ENCODE results near the gene SPDEF. TPM values are rescaled to one million over a fixed set of nuclear protein-coding genes. Genes with fewer than 3 reads are reported as not detected.

The SPDEF gene
- total and polyA plus RNA-seq, 2 of the 13 experiments (the other 11 are each of a cell fraction or from before 2014, with no cell fraction given): not detected

DNA sequence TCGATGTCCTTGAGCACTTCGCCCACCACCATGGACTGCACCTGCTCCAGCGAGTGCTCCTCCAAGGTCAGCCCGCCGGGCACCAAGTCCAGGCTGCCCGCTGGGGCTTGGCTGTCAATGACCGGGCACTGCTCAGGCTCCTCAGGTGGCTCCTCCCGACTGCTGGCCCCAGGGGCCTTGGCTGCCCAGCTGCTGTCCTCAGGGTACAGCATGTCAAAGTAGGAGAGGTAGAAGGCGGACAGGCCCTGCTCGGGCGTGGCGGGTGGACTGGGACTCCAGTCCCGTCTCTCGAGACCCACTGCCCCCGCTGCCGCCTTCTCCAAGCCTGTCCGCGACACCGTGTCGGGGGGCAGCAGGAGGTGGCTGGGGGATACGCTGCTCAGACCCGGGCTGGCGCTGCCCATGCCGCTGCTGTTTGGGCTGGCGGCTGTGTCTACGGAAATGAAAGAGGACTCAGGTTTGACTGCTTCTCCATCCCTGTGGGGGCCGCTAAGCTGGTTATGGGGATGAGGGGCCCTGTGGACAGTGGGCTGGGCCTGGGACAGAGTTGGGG lies 12.0 kb downstream of the SPDEF start:
- 63% methylated on average over 26 of the region's 27 CpGs for WGBS (ENCODE audit: low lambda C conversion rate)
- Histone ChIP-seq H3K4me1 (ENCODE audit: insufficient read depth, low read length) (peaks cover 22% of the 10 kb centered on the region), H3K4me2 (ENCODE audit: low read depth, low read length) (no peak overlapping the region), H3K4me3 (replicated peaks in 1 of 3; ENCODE audit: insufficient read depth in 1 of 3, low read depth in 2 of 3, low read length in 3 of 3) (no peak overlapping the region), H3K36me3 (replicated peaks in 1 of 2; ENCODE audit: control insufficient read depth in 1 of 2, insufficient read depth in 2 of 2, low read length in 2 of 2) (no peaks in the 10 kb centered on the region), H3K27ac (ENCODE audit: extremely low read length, insufficient read depth, low read length) (no peak overlapping the region), H4K20me1 (ENCODE audit: insufficient read depth, low read length) (no peaks in the 10 kb centered on the region; the same call in 1 of the 2 replicates), H3K27me3 (ENCODE audit: control insufficient read depth in 1 of 2, insufficient read depth in 2 of 2, low read length in 2 of 2) (peaks cover 22 to 71% of the 10 kb centered on the region in 2 experiments), H3K9ac (ENCODE audit: insufficient read depth, low read depth, low read length) (no peak overlapping the region), H3K9me3 (ENCODE audit: low read length) (no peaks in the 10 kb centered on the region), H3K79me2 (ENCODE audit: insufficient read depth, low read length) (no peaks in the 10 kb centered on the region), H2AFZ (ENCODE audit: low read length) (no peak overlapping the region)
- ChIA-PET CTCF (ENCODE audit: low intra/inter-chr PET ratio, low total read pairs) (no interaction called here), POLR2A (no interaction called here)
- no peak for DNase-seq (ENCODE audit: low spot score)
- peak; percentile 58; the same call in 1 of the 2 replicates for TF ChIP-seq HNRNPL (IDR thresholded peaks at IDR 0.05; ENCODE audit: low read depth, low read length)
- no peak for TF ChIP-seq GABPA (IDR thresholded peaks at IDR 0.05; ENCODE audit: low read depth, low read length)
- TF ChIP-seq GABPA (CRISPR knock-in tag; IDR thresholded peaks at IDR 0.05; ENCODE audit: low read depth): no peak
- in situ Hi-C loops (cut with HindIII; ENCODE audit: extremely low pct_ligation_motif_present, low pct_unique_long_range_greater_than_20kb): no loop called here
- BruUV-seq (replicated peaks): no TSS peak
- no peak for ATAC-seq
- no peak for FAIRE-seq
- intact Hi-C loops (cut with micrococcal nuclease; ENCODE audit: unreplicated experiment): no loop called here

DNA sequence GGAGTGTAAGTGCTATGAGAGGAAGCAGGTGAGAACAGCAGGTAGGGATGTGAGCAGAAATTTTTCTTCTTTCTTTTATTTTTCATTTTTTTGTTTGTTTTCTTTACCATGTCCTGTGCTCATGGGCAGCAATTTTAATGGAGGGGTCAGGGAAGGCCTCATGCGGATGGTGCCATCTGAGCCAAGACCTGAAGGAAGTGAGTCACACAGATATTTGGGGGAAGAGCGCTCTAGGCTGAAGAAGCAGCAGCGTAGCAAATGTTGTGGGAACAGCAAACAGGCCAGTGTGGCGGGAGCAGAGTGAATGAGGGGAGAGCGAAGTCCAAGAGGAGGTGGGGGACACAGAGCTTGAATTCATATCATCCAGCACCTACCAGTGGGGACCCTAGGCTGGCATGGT lies 12.7 kb downstream of the SPDEF start:
- POLR2A ChIA-PET: no interaction called here
- Histone ChIP-seq H3K4me3 (replicated peaks in 1 of 3; ENCODE audit: insufficient read depth in 1 of 3, low read depth in 2 of 3, low read length in 3 of 3) (no peak overlapping the region), H3K27ac (ENCODE audit: extremely low read length, insufficient read depth, low read length) (no peak overlapping the region), H3K4me1 (ENCODE audit: insufficient read depth, low read length) (peaks cover 22% of the 10 kb centered on the region), H3K27me3 (ENCODE audit: control insufficient read depth in 1 of 2, insufficient read depth in 2 of 2, low read length in 2 of 2) (peaks cover 17 to 71% of the 10 kb centered on the region in 2 experiments), H3K4me2 (ENCODE audit: low read depth, low read length) (no peak overlapping the region), H3K79me2 (ENCODE audit: insufficient read depth, low read length) (no peaks in the 10 kb centered on the region), H3K36me3 (replicated peaks in 1 of 2; ENCODE audit: control insufficient read depth in 1 of 2, insufficient read depth in 2 of 2, low read length in 2 of 2) (no peaks in the 10 kb centered on the region), H3K9me3 (ENCODE audit: low read length) (no peaks in the 10 kb centered on the region), H3K9ac (ENCODE audit: insufficient read depth, low read depth, low read length) (no peak overlapping the region), H4K20me1 (ENCODE audit: insufficient read depth, low read length) (no peaks in the 10 kb centered on the region; the same call in 1 of the 2 replicates), H2AFZ (ENCODE audit: low read length) (no peak overlapping the region)
- WGBS (ENCODE audit: low lambda C conversion rate): 23% methylated on average over 5 of the region's 5 CpGs
- CTCF ChIA-PET (ENCODE audit: low intra/inter-chr PET ratio, low total read pairs): no interaction called here
- FAIRE-seq: no peak
- no TSS peak for BruUV-seq (replicated peaks)
- in situ Hi-C loops (cut with HindIII; ENCODE audit: extremely low pct_ligation_motif_present, low pct_unique_long_range_greater_than_20kb) (no loop called here), intact Hi-C loops (cut with micrococcal nuclease; ENCODE audit: unreplicated experiment) (no loop called here)
- no peak for ATAC-seq
- no peak for DNase-seq (ENCODE audit: low spot score)
- TF ChIP-seq, protein P1, sequence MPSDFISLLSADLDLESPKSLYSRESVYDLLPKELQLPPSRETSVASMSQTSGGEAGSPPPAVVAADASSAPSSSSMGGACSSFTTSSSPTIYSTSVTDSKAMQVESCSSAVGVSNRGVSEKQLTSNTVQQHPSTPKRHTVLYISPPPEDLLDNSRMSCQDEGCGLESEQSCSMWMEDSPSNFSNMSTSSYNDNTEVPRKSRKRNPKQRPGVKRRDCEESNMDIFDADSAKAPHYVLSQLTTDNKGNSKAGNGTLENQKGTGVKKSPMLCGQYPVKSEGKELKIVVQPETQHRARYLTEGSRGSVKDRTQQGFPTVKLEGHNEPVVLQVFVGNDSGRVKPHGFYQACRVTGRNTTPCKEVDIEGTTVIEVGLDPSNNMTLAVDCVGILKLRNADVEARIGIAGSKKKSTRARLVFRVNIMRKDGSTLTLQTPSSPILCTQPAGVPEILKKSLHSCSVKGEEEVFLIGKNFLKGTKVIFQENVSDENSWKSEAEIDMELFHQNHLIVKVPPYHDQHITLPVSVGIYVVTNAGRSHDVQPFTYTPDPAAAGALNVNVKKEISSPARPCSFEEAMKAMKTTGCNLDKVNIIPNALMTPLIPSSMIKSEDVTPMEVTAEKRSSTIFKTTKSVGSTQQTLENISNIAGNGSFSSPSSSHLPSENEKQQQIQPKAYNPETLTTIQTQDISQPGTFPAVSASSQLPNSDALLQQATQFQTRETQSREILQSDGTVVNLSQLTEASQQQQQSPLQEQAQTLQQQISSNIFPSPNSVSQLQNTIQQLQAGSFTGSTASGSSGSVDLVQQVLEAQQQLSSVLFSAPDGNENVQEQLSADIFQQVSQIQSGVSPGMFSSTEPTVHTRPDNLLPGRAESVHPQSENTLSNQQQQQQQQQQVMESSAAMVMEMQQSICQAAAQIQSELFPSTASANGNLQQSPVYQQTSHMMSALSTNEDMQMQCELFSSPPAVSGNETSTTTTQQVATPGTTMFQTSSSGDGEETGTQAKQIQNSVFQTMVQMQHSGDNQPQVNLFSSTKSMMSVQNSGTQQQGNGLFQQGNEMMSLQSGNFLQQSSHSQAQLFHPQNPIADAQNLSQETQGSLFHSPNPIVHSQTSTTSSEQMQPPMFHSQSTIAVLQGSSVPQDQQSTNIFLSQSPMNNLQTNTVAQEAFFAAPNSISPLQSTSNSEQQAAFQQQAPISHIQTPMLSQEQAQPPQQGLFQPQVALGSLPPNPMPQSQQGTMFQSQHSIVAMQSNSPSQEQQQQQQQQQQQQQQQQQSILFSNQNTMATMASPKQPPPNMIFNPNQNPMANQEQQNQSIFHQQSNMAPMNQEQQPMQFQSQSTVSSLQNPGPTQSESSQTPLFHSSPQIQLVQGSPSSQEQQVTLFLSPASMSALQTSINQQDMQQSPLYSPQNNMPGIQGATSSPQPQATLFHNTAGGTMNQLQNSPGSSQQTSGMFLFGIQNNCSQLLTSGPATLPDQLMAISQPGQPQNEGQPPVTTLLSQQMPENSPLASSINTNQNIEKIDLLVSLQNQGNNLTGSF (CRISPR knock-in tag; IDR thresholded peaks at IDR 0.05): no peak

Data from HepG2 (cell line).